Measurements from ENCODE around the gene PI4KA.
"Not testable (repeated sequence)": the region's sequence is repeated elsewhere in the genome, so short reads cannot be mapped to it uniquely, and the experiment has no call there.

Gene PI4KA

GRCh38 chr22:20774882-20775281, 83.7 kb downstream of the PI4KA start:
- no peak for DNase-seq (ENCODE audit: low read depth)
- in situ Hi-C loops (cut with HindIII; ENCODE audit: low sequenced_read_pairs) = no loop called here
- TF ChIP-seq CTCF (IDR thresholded peaks at IDR 0.05; ENCODE audit: low read depth, low read length, missing control alignments) = no peak
- no peak overlapping the region for H3K4me3 ChIP-seq (ENCODE audit: low read depth, low read length)

- no peak within 1 kb of the TSS for H3K4me3 ChIP-seq (ENCODE audit: low read depth, low read length)
- DNase-seq (ENCODE audit: low read depth) = no peak
- no peak for TF ChIP-seq CTCF (IDR thresholded peaks at IDR 0.05; ENCODE audit: low read depth, low read length, missing control alignments)
- in situ Hi-C loops (cut with HindIII; ENCODE audit: low sequenced_read_pairs) = no loop called here
These were observed 84.8 kb downstream of the PI4KA start, which contains the start of gene SERPIND1 for GRCh38 chr22:20773793-20774212. Gene SERPIND1 (plus strand): TSS chr22:20774113. CDS start chr22:20779313, 5,200 bp downstream.

GRCh38 chr22:20771918-20772625, 86.5 kb downstream of the PI4KA start:
- DNase-seq (ENCODE audit: low read depth) = no peak
- peak; percentile 24 for TF ChIP-seq CTCF (IDR thresholded peaks at IDR 0.05; ENCODE audit: low read depth, low read length, missing control alignments)
- H3K4me3 ChIP-seq (ENCODE audit: low read depth, low read length) = no peak overlapping the region
- in situ Hi-C loops (cut with HindIII; ENCODE audit: low sequenced_read_pairs) = no loop called here

- DNase-seq (ENCODE audit: low read depth); in situ Hi-C loops (cut with HindIII; ENCODE audit: low sequenced_read_pairs); H3K4me3 ChIP-seq (ENCODE audit: low read depth, low read length): not testable (repeated sequence)
These were observed 89.2 kb downstream of the PI4KA start for GRCh38 chr22:20769496-20769826.

- no peak for TF ChIP-seq CTCF (IDR thresholded peaks at IDR 0.05; ENCODE audit: low read depth, low read length, missing control alignments)
- DNase-seq (ENCODE audit: low read depth) = no peak
- in situ Hi-C loops (cut with HindIII; ENCODE audit: low sequenced_read_pairs) = no loop called here
- no peak overlapping the region for H3K4me3 ChIP-seq (ENCODE audit: low read depth, low read length)
These were observed 92.1 kb downstream of the PI4KA start for GRCh38 chr22:20766530-20766929.

GRCh38 chr22:20765938-20766337, 92.7 kb downstream of the PI4KA start:
- H3K4me3 ChIP-seq (ENCODE audit: low read depth, low read length) = no peak overlapping the region
- DNase-seq (ENCODE audit: low read depth) = no peak
- TF ChIP-seq CTCF (IDR thresholded peaks at IDR 0.05; ENCODE audit: low read depth, low read length, missing control alignments) = no peak
- in situ Hi-C loops (cut with HindIII; ENCODE audit: low sequenced_read_pairs) = no loop called here

GRCh38 chr22:20764729-20765128, 93.9 kb downstream of the PI4KA start:
- H3K4me3 ChIP-seq (ENCODE audit: low read depth, low read length) = no peak overlapping the region
- in situ Hi-C loops (cut with HindIII; ENCODE audit: low sequenced_read_pairs) = no loop called here
- TF ChIP-seq CTCF (IDR thresholded peaks at IDR 0.05; ENCODE audit: low read depth, low read length, missing control alignments) = no peak
- DNase-seq (ENCODE audit: low read depth) = no peak
